ENCODE results near the gene MTA1. TPM values are rescaled to one million over a fixed set of nuclear protein-coding genes. Genes with fewer than 3 reads are reported as not detected.

Gene MTA1
- total RNA-seq, 4 donors from 2014 or later: 67.5 to 213 (median 95.3) TPM

DNA sequence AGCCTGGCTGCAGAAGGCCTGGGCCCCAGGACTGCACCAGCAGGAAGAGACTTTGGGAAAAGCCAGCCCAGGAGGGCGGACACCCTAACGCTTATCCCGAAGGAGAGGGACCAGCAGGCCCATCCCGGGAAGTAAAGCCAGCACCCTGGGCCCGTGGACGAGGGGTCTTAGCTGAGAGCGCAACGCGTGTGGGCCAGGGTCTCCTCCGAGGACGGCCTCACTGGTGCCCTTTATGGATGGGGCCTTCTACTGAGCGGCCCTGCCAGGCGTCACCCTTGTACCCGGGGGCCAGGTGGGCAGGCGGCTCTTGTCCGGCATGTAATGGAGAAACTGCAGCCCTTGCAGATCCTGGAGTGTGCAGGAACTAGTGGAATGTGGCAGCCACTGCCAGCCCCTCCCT, 85.5 kb downstream of the MTA1 start:
- Histone ChIP-seq H3K9me3 (no peaks in the 10 kb centered on the region), H3K36me3 (no peaks in the 10 kb centered on the region), H3K27ac (peak overlapping the region in 1 of 4 donors; percentile 63), H3K27me3 (peaks cover 0 to under 1% of the 10 kb centered on the region in 2 donors), H3K4me3 (no peak overlapping the region), H3K4me1 (peaks cover 0 to under 1% (median 0%) of the 10 kb centered on the region in 4 donors)
- 54 to 78% methylated on average over 10 to 16 of the region's 16 CpGs for WGBS, 2 donors
- no peak for TF ChIP-seq POLR2A (IDR thresholded peaks at IDR 0.05)
- no peak for TF ChIP-seq EP300 (IDR thresholded peaks at IDR 0.05)
- TF ChIP-seq, protein P1, sequence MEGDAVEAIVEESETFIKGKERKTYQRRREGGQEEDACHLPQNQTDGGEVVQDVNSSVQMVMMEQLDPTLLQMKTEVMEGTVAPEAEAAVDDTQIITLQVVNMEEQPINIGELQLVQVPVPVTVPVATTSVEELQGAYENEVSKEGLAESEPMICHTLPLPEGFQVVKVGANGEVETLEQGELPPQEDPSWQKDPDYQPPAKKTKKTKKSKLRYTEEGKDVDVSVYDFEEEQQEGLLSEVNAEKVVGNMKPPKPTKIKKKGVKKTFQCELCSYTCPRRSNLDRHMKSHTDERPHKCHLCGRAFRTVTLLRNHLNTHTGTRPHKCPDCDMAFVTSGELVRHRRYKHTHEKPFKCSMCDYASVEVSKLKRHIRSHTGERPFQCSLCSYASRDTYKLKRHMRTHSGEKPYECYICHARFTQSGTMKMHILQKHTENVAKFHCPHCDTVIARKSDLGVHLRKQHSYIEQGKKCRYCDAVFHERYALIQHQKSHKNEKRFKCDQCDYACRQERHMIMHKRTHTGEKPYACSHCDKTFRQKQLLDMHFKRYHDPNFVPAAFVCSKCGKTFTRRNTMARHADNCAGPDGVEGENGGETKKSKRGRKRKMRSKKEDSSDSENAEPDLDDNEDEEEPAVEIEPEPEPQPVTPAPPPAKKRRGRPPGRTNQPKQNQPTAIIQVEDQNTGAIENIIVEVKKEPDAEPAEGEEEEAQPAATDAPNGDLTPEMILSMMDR (IDR thresholded peaks at IDR 0.05): no peak
- DNase-seq (ENCODE audit: low spot score in 2 of 2): no peak

DNA sequence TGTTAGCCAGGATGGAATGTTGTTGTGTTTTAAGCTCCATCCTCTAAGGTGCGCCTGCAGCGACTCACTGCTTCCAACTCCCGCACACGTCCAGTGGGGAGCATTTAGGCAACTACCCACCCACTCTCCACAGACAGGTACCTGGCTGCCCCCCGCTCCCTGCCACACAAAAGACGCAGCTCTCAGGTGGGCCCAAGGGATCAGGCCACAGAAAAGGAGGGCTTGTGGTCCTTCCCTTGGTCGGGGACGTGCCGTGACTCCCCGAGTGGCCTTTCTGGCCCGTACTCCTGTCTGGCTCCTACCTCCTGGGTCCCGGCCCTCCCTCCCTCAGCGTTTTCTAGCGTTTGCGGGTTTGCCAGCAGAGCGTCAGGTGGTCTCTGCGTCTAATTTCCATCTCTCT, 87.6 kb downstream of the MTA1 start:
- 72 to 76% methylated on average over 17 of the region's 17 CpGs for WGBS, 2 donors

DNA sequence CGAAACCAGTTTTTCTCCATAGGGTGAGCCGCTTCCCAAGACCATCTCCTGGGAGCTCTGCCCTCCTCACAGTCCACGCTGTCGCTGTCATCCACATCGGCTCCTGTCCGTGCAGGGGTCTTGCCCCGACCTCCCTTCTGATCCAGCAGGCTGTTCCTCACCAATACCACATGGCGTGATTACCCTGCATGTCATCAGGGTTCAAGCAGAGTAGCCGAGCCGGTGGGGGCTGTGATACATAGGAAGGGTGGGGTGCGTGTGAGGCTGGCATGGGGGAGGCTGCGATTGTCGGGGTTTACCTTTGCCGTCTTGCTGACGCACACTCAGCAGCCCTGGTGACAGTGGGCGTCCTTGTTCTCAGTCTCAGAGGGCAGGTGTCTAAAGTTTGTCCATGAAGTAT, 88.4 kb downstream of the MTA1 start:
- Histone ChIP-seq H3K36me3 (no peaks in the 10 kb centered on the region), H3K4me3 (no peak overlapping the region), H3K4me1 (no peaks in the 10 kb centered on the region), H3K27ac (no peak overlapping the region), H3K27me3 (peaks cover 0 to 21% of the 10 kb centered on the region in 2 donors), H3K9me3 (no peaks in the 10 kb centered on the region)
- 83 to 84% methylated on average over 16 of the region's 16 CpGs for WGBS, 2 donors
- DNase-seq (ENCODE audit: low spot score in 2 of 2): no peak
- TF ChIP-seq, protein P1 (IDR thresholded peaks at IDR 0.05): no peak
- no peak for TF ChIP-seq EP300 (IDR thresholded peaks at IDR 0.05)
- TF ChIP-seq POLR2A (IDR thresholded peaks at IDR 0.05): no peak

More for the DNA sequence above, 87.6 kb downstream of the MTA1 start:
- DNase-seq (ENCODE audit: low spot score in 2 of 2): no peak
- no peaks in the 10 kb centered on the region for H3K4me1 ChIP-seq
- no peaks in the 10 kb centered on the region for H3K36me3 ChIP-seq
- no peaks in the 10 kb centered on the region for H3K9me3 ChIP-seq
- no peak for TF ChIP-seq POLR2A (IDR thresholded peaks at IDR 0.05)
- TF ChIP-seq EP300 (IDR thresholded peaks at IDR 0.05): no peak
- H3K27ac ChIP-seq: no peak overlapping the region
- no peak overlapping the region for H3K4me3 ChIP-seq
- peaks cover 0 to 17% of the 10 kb centered on the region in 2 donors for H3K27me3 ChIP-seq

DNA sequence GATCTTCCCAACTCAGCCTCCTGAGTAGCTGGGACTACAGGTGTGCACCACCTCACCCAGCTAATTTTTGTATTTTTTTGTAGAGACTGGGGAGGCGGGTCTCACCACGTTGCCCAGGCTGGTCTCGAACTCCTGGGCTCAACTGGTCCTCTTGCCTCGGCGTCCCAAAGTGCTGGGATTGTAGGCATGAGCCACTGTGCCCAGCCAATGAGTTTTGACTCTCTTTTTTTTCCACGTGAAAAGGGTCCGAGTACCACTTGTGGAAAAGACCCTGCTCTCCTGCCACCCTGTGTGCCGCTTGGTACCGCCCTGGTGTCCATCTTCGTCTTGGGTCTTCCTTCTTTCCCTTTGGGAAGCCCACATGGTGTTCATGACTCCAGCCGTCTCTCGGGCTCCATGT, 89.0 kb downstream of the MTA1 start:
- no peak for TF ChIP-seq POLR2A (IDR thresholded peaks at IDR 0.05)
- TF ChIP-seq EP300 (IDR thresholded peaks at IDR 0.05): no peak
- TF ChIP-seq, protein P1 (IDR thresholded peaks at IDR 0.05): no peak
- Histone ChIP-seq H3K27ac (no peak overlapping the region), H3K9me3 (no peaks in the 10 kb centered on the region), H3K36me3 (no peaks in the 10 kb centered on the region), H3K4me1 (no peaks in the 10 kb centered on the region), H3K4me3 (no peak overlapping the region), H3K27me3 (peaks cover 0 to 23% of the 10 kb centered on the region in 2 donors)
- no peak for DNase-seq (ENCODE audit: low spot score in 2 of 2)
- WGBS, 2 donors: 86 to 91% methylated on average over 12 of the region's 12 CpGs

DNA sequence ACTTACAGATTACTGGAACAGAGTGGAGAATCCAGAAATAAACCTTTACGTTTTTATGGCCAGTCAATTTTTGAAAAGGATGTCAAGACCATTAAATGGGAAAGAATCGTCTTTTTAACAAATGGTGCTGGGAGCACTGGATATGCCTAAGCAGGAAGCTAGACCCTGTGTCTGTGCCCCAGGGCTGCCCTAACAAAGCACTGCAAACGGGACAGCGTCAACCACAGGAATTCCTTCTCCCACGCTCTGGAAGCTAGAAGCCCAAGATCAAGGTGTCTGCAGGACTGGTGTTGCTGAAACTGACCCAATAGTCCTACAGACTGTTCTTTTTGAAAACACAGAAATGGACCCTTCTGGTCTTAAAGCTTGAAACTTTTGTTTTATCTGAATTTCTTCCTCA, 97.5 kb downstream of the MTA1 start:
- no peaks in the 10 kb centered on the region for H3K9me3 ChIP-seq
- H3K4me1 ChIP-seq: no peaks in the 10 kb centered on the region
- no peak for DNase-seq (ENCODE audit: low spot score in 2 of 2)
- H3K27me3 ChIP-seq: peaks cover 0 to 12% of the 10 kb centered on the region in 2 donors
- H3K36me3 ChIP-seq: no peaks in the 10 kb centered on the region
- TF ChIP-seq, protein P1 (IDR thresholded peaks at IDR 0.05): no peak
- no peak for TF ChIP-seq POLR2A (IDR thresholded peaks at IDR 0.05)
- TF ChIP-seq EP300 (IDR thresholded peaks at IDR 0.05): no peak
- no peak overlapping the region for H3K27ac ChIP-seq
- no peak overlapping the region for H3K4me3 ChIP-seq
- WGBS, 2 donors: 36 to 42% methylated on average over 5 of the region's 5 CpGs
